Liver (tissue), 9 donors: ENCODE measurements around the gene NECTIN1. TPM values are rescaled to one million over a fixed set of nuclear protein-coding genes. Genes with fewer than 3 reads are reported as not detected.

Experiments
- DNase-seq: peaks from one replicate; pipeline ENCODE4 v3.0.0-alpha.2; 2017; ENCODE audit warnings: low spot score
- H3K27ac ChIP-seq, 2 donors: one replicate each; pipeline ENCODE4 v1.7.0; 2013; ENCODE audit warnings: inconsistent platforms in 2 of 2, low read length in 2 of 2, control low read depth in 1 of 2, low read depth in 1 of 2, mild to moderate bottlenecking in 1 of 2
- H3K27me3 ChIP-seq, 4 donors: one replicate each; pipeline versions ENCODE4 v1.6.1 to v1.7.0; 2013; ENCODE audit warnings: low read length in 3 of 4, inconsistent platforms in 1 of 4, mild to moderate bottlenecking in 1 of 4, moderate library complexity in 1 of 4; ENCODE audit not compliant: control insufficient read depth in 4 of 4, insufficient read depth in 4 of 4
- H3K36me3 ChIP-seq, 4 donors: one replicate each; pipeline versions ENCODE4 v1.6.1 to v1.7.0; 2013; ENCODE audit warnings: low read length in 3 of 4, mild to moderate bottlenecking in 3 of 4, low read depth in 1 of 4, moderate library complexity in 1 of 4; ENCODE audit not compliant: control insufficient read depth in 4 of 4, insufficient read depth in 3 of 4
- H3K4me1 ChIP-seq, 4 donors: one replicate each; pipeline versions ENCODE4 v1.6.1 to v1.7.0; 2013; ENCODE audit warnings: low read length in 3 of 4, mild to moderate bottlenecking in 3 of 4, moderate library complexity in 1 of 4; ENCODE audit not compliant: control insufficient read depth in 4 of 4, insufficient read depth in 4 of 4
- H3K4me3 ChIP-seq, 3 donors: one replicate each; pipeline versions ENCODE4 v1.6.1 to v1.7.0; 2013; ENCODE audit warnings: low read length in 3 of 3, control low read depth in 1 of 3, low read depth in 1 of 3, mild to moderate bottlenecking in 1 of 3
- H3K9ac ChIP-seq, 2 donors: one replicate each; pipeline ENCODE4 v1.7.0; 2013; ENCODE audit warnings: low read length in 2 of 2, mild to moderate bottlenecking in 2 of 2, moderate library complexity in 2 of 2, control low read depth in 1 of 2, low read depth in 1 of 2
- H3K9me3 ChIP-seq, 4 donors: one replicate each; pipeline versions ENCODE4 v1.6.1 to v1.7.0; 2013; ENCODE audit warnings: low read length in 3 of 4; ENCODE audit not compliant: control insufficient read depth in 4 of 4
- EGR1 ChIP-seq, 2 donors: IDR thresholded peaks; 2 replicates each; pipeline ENCODE4 v1.6.1; 2016 to 2018; ENCODE audit warnings: antibody characterized with exemption in 2 of 2, low read depth in 2 of 2
- FOXA1 ChIP-seq: IDR thresholded peaks from 2 replicates; pipeline ENCODE4 v1.6.1; 2016; ENCODE audit warnings: antibody characterized with exemption
- FOXA2 ChIP-seq: IDR thresholded peaks from 2 replicates; pipeline ENCODE4 v1.6.1; 2016; ENCODE audit warnings: antibody characterized with exemption
- GABPA ChIP-seq, 2 donors: IDR thresholded peaks in 1 of 2; conservative IDR thresholded peaks in 1 of 2; 2 replicates each; pipeline ENCODE4 v1.6.1; 2016; ENCODE audit warnings: antibody characterized with exemption in 2 of 2, mild to moderate bottlenecking in 1 of 2, moderate library complexity in 1 of 2
- HNF4A ChIP-seq, 2 donors: conservative IDR thresholded peaks; 2 replicates each; pipeline ENCODE4 v1.6.1; 2016; ENCODE audit warnings: antibody characterized with exemption in 2 of 2, mild to moderate bottlenecking in 2 of 2
- HNF4G ChIP-seq: IDR thresholded peaks from 2 replicates; pipeline ENCODE4 v1.6.1; 2016; ENCODE audit warnings: antibody characterized with exemption
- JUND ChIP-seq, 2 donors: IDR thresholded peaks; 2 replicates each; pipeline ENCODE4 v1.6.1; 2016; ENCODE audit warnings: antibody characterized with exemption in 2 of 2
- NR2F2 ChIP-seq: IDR thresholded peaks from 2 replicates; pipeline ENCODE4 v1.6.1; 2016; ENCODE audit warnings: antibody characterized with exemption
- RAD21 ChIP-seq, 2 donors: IDR thresholded peaks; 2 replicates each; pipeline ENCODE4 v1.6.1; 2016; ENCODE audit warnings: antibody characterized with exemption in 2 of 2, mild to moderate bottlenecking in 2 of 2
- SP1 ChIP-seq: IDR thresholded peaks from 2 replicates; pipeline ENCODE4 v1.6.1; 2018; ENCODE audit warnings: antibody characterized with exemption, mild to moderate bottlenecking
- TAF1 ChIP-seq: conservative IDR thresholded peaks from 2 replicates; pipeline ENCODE4 v1.6.1; 2016; ENCODE audit warnings: antibody characterized with exemption, mild to moderate bottlenecking
- YY1 ChIP-seq: IDR thresholded peaks from 2 replicates; pipeline ENCODE4 v1.6.1; 2016; ENCODE audit warnings: antibody characterized with exemption, mild to moderate bottlenecking
- ZBTB33 ChIP-seq: IDR thresholded peaks from 2 replicates; pipeline ENCODE4 v1.6.1; 2016; ENCODE audit warnings: antibody characterized with exemption
- whole genome bisulfite sequencing: extraction: QIAGEN DNeasy Blood & Tissue Kit; methylation state at CpG from one replicate; pipeline ENCODE4 v1.1.7; 2013; 5-methylcytosine and 5-hydroxymethylcytosine counted together
- polyA plus RNA-seq, 2 donors: library from polyadenylated mRNA; stranded (reverse) in 1 of 2; unstranded in 1 of 2; fragments of 200-250 nt in 1 of 2; fragments of >200 nt in 1 of 2; fragmentation: Nextera tagmentation in 1 of 2; extraction: Ambion mirVana in 1 of 2; gene quantifications; one replicate each; pipeline versions ENCODE4 v1.2.1 to v1.2.3, GENCODE V29; 2013 to 2015
- total RNA-seq, 2 donors: library from RNA; depleted of rRNA; stranded (reverse); fragments of >200 nt; gene quantifications; one replicate each; pipeline ENCODE4 v1.2.3, GENCODE V29; 2014
- TF ChIP-seq, protein P1 (sequence below): IDR thresholded peaks from 2 replicates; pipeline ENCODE4 v1.6.1; 2016; ENCODE audit warnings: antibody characterized with exemption
- TF ChIP-seq, protein P2 (sequence below): IDR thresholded peaks from 2 replicates; pipeline ENCODE4 v1.6.1; 2016; ENCODE audit warnings: antibody characterized with exemption
- TF ChIP-seq, protein P3 (sequence below): fragments of 150-350 bp; IDR thresholded peaks from 2 replicates; pipeline ENCODE4 v1.5.1; 2017; ENCODE audit warnings: improper control_type of control experiment, low read depth, low read length; ENCODE audit not compliant: missing input control
- donor health status: healthy.
- donor health status: healthy.
- donor health status: healthy.
- donor health status: healthy.
- donor health status: healthy.

Gene NECTIN1
- total and polyA plus RNA-seq, 4 donors: 0.69 to 7.7 (median 5.0) TPM

GRCh38 chr11:119592642-119593041 lies 136.4 kb downstream of the NECTIN1 start:
- H3K9me3 ChIP-seq: peaks cover 0 to 3% (median 0%) of the 10 kb centered on the region in 4 donors
- DNase-seq: no peak
- H3K27ac ChIP-seq: no peak overlapping the region
- H3K4me1 ChIP-seq: peaks cover 0 to 2% (median 0%) of the 10 kb centered on the region in 4 donors
- 86% methylated on average over 5 of the region's 5 CpGs for WGBS
- H3K36me3 ChIP-seq: no peaks in the 10 kb centered on the region
- no peak overlapping the region for H3K9ac ChIP-seq
- no peak overlapping the region for H3K4me3 ChIP-seq
- H3K27me3 ChIP-seq: no peaks in the 10 kb centered on the region
- no peak for TF ChIP-seq ZBTB33
- TF ChIP-seq, protein P1, sequence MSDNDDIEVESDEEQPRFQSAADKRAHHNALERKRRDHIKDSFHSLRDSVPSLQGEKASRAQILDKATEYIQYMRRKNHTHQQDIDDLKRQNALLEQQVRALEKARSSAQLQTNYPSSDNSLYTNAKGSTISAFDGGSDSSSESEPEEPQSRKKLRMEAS: no peak
- TF ChIP-seq, protein P2, sequence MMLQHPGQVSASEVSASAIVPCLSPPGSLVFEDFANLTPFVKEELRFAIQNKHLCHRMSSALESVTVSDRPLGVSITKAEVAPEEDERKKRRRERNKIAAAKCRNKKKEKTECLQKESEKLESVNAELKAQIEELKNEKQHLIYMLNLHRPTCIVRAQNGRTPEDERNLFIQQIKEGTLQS: no peak
- TF ChIP-seq RAD21 (IDR thresholded peaks at IDR 0.05): no peak
- TF ChIP-seq, protein P3, sequence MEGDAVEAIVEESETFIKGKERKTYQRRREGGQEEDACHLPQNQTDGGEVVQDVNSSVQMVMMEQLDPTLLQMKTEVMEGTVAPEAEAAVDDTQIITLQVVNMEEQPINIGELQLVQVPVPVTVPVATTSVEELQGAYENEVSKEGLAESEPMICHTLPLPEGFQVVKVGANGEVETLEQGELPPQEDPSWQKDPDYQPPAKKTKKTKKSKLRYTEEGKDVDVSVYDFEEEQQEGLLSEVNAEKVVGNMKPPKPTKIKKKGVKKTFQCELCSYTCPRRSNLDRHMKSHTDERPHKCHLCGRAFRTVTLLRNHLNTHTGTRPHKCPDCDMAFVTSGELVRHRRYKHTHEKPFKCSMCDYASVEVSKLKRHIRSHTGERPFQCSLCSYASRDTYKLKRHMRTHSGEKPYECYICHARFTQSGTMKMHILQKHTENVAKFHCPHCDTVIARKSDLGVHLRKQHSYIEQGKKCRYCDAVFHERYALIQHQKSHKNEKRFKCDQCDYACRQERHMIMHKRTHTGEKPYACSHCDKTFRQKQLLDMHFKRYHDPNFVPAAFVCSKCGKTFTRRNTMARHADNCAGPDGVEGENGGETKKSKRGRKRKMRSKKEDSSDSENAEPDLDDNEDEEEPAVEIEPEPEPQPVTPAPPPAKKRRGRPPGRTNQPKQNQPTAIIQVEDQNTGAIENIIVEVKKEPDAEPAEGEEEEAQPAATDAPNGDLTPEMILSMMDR: no peak
- no peak for TF ChIP-seq EGR1 (IDR thresholded peaks at IDR 0.05; ENCODE audit: low read depth in 2 of 2)
- no peak for TF ChIP-seq JUND (IDR thresholded peaks at IDR 0.05)
- TF ChIP-seq YY1: no peak
- no peak for TF ChIP-seq FOXA1
- TF ChIP-seq FOXA2: no peak
- TF ChIP-seq NR2F2: no peak

DNA sequence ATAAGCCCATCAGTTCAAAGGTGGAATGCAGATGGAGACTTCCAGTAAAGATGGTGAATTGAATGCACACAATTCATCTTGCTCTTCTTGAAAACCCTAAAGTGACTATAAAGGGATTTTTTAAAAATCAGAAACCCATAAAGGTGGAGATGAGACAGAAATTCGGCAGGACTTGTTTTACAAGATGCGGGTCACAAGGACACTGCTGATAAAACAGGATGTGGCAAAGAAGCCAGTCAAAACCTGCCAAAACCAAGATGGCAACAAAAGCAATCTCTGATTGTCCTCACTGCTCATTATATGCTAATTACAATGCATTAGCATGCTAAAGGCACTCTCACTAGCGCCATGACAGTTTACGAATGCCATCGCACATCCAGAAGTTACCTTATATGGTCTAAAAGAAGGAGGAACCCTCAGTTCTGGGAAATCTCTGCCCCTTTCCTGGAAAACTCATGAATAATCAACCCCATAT lies 137.1 kb downstream of the NECTIN1 start:
- Histone ChIP-seq H3K4me1 (peaks cover 0 to 2% (median 0%) of the 10 kb centered on the region in 4 donors), H3K36me3 (no peaks in the 10 kb centered on the region), H3K4me3 (no peak overlapping the region), H3K27ac (no peak overlapping the region), H3K27me3 (no peaks in the 10 kb centered on the region), H3K9me3 (peaks cover 0 to 3% (median 0%) of the 10 kb centered on the region in 4 donors), H3K9ac (no peak overlapping the region)
- no peak for TF ChIP-seq HNF4A (conservative IDR thresholded peaks at IDR 0.05)
- TF ChIP-seq FOXA1: no peak
- TF ChIP-seq, protein P2: no peak
- TF ChIP-seq TAF1: no peak
- TF ChIP-seq RAD21 (IDR thresholded peaks at IDR 0.05): no peak
- TF ChIP-seq EGR1 (IDR thresholded peaks at IDR 0.05; ENCODE audit: low read depth in 2 of 2): no peak
- TF ChIP-seq, protein P1: no peak
- TF ChIP-seq YY1: no peak
- no peak for TF ChIP-seq GABPA (IDR thresholded peaks at IDR 0.05 in 1 of 2, conservative IDR thresholded peaks at IDR 0.05 in 1 of 2)
- no peak for TF ChIP-seq FOXA2
- TF ChIP-seq HNF4G: no peak
- TF ChIP-seq SP1: no peak
- no peak for TF ChIP-seq ZBTB33
- no peak for DNase-seq
- WGBS: 85% methylated on average over 5 of the region's 5 CpGs
